ENCODE results near the gene FAM3A.

FAM3A gene

GRCh38 chrX:154494715-154495114 is 21.3 kb downstream of the FAM3A start:
- Histone ChIP-seq H3K4me2 (ENCODE audit: low read depth, low read length, poor library complexity, severe bottlenecking) (no peak overlapping the region), H3K9me3 (ENCODE audit: insufficient read depth, low read depth, low read length) (no peaks in the 10 kb centered on the region), H3K79me2 (ENCODE audit: insufficient read depth, low read length) (peaks cover 4% of the 10 kb centered on the region; the same call in 1 of the 2 replicates), H3K36me3 (ENCODE audit: insufficient read depth, low read length) (no peaks in the 10 kb centered on the region), H3K27me3 (ENCODE audit: insufficient read depth, low read length, poor library complexity, severe bottlenecking) (no peaks in the 10 kb centered on the region), H2AFZ (ENCODE audit: low read length) (no peak overlapping the region), H4K20me1 (ENCODE audit: insufficient read depth, low read length, poor library complexity, severe bottlenecking) (no peaks in the 10 kb centered on the region), H3K4me1 (ENCODE audit: insufficient read depth, low read length, poor library complexity, severe bottlenecking) (no peaks in the 10 kb centered on the region), H3K4me3 (ENCODE audit: low read length, poor library complexity, severe bottlenecking) (no peak overlapping the region), H3K9me2 (replicated peaks; ENCODE audit: low read depth, low read length) (no peaks in the 10 kb centered on the region), H3F3A (ENCODE audit: low read depth) (no peaks in the 10 kb centered on the region), H3K9ac (ENCODE audit: low read depth, low read length, poor library complexity, severe bottlenecking) (no peak overlapping the region)
- no peak for TF ChIP-seq CTCF (conservative IDR thresholded peaks at IDR 0.05; ENCODE audit: low read length)
- no peak for TF ChIP-seq EZH2phosphoT487 (IDR thresholded peaks at IDR 0.05; ENCODE audit: borderline replicate concordance)

- H3K9ac ChIP-seq (ENCODE audit: low read depth, low read length, poor library complexity, severe bottlenecking): peak within 1 kb of the TSS; percentile 77
- peaks cover 21% of the 10 kb centered on the region for H3K79me2 ChIP-seq (ENCODE audit: insufficient read depth, low read length)
- peak within 1 kb of the TSS; percentile 77 for H3K4me2 ChIP-seq (ENCODE audit: low read depth, low read length, poor library complexity, severe bottlenecking)
- H3K4me1 ChIP-seq (ENCODE audit: insufficient read depth, low read length, poor library complexity, severe bottlenecking): no peaks in the 10 kb centered on the region
- no peaks in the 10 kb centered on the region for H3F3A ChIP-seq (ENCODE audit: low read depth)
- no peaks in the 10 kb centered on the region for H3K9me2 ChIP-seq (replicated peaks; ENCODE audit: low read depth, low read length)
- TF ChIP-seq CTCF (conservative IDR thresholded peaks at IDR 0.05; ENCODE audit: low read length) (no peak), EZH2phosphoT487 (IDR thresholded peaks at IDR 0.05; ENCODE audit: borderline replicate concordance) (no peak)
- H2AFZ ChIP-seq (ENCODE audit: low read length): 0 out of 2 replicates have a peak within 1 kb of the TSS, but pooled peaks have one; percentile 84
- no peaks in the 10 kb centered on the region for H3K36me3 ChIP-seq (ENCODE audit: insufficient read depth, low read length)
- H3K4me3 ChIP-seq (ENCODE audit: low read length, poor library complexity, severe bottlenecking): peak within 1 kb of the TSS; percentile 87
- H4K20me1 ChIP-seq (ENCODE audit: insufficient read depth, low read length, poor library complexity, severe bottlenecking): no peaks in the 10 kb centered on the region
- no peaks in the 10 kb centered on the region for H3K27me3 ChIP-seq (ENCODE audit: insufficient read depth, low read length, poor library complexity, severe bottlenecking)
- H3K9me3 ChIP-seq (ENCODE audit: insufficient read depth, low read depth, low read length): no peaks in the 10 kb centered on the region
These were observed 25.5 kb downstream of the FAM3A start, which contains the start of gene SLC10A3 for GRCh38 chrX:154490414-154491083. TSS of gene SLC10A3 (minus strand) at chrX:154490629. CDS start at chrX:154488940, 1,689 bp downstream.

- H3K9me2 ChIP-seq (replicated peaks; ENCODE audit: low read depth, low read length): no peaks in the 10 kb centered on the region
- H3K36me3 ChIP-seq (ENCODE audit: insufficient read depth, low read length): no peaks in the 10 kb centered on the region
- H3K4me2 ChIP-seq (ENCODE audit: low read depth, low read length, poor library complexity, severe bottlenecking): peak overlapping the region; percentile 77
- H3K79me2 ChIP-seq (ENCODE audit: insufficient read depth, low read length): peaks cover 26% of the 10 kb centered on the region
- no peak overlapping the region for H2AFZ ChIP-seq (ENCODE audit: low read length)
- H3F3A ChIP-seq (ENCODE audit: low read depth): no peaks in the 10 kb centered on the region
- no peaks in the 10 kb centered on the region for H3K4me1 ChIP-seq (ENCODE audit: insufficient read depth, low read length, poor library complexity, severe bottlenecking)
- no peak for TF ChIP-seq EZH2phosphoT487 (IDR thresholded peaks at IDR 0.05; ENCODE audit: borderline replicate concordance)
- no peak for TF ChIP-seq CTCF (conservative IDR thresholded peaks at IDR 0.05; ENCODE audit: low read length)
- peak overlapping the region; percentile 87 for H3K4me3 ChIP-seq (ENCODE audit: low read length, poor library complexity, severe bottlenecking)
- peaks cover 4% of the 10 kb centered on the region for H4K20me1 ChIP-seq (ENCODE audit: insufficient read depth, low read length, poor library complexity, severe bottlenecking)
- no peaks in the 10 kb centered on the region for H3K9me3 ChIP-seq (ENCODE audit: insufficient read depth, low read depth, low read length)
- peak overlapping the region; percentile 77 for H3K9ac ChIP-seq (ENCODE audit: low read depth, low read length, poor library complexity, severe bottlenecking)
- H3K27me3 ChIP-seq (ENCODE audit: insufficient read depth, low read length, poor library complexity, severe bottlenecking): no peaks in the 10 kb centered on the region
These were observed 26.0 kb downstream of the FAM3A start for GRCh38 chrX:154490021-154490413.

Data from Loucy (cell line).